Frontal cortex (tissue), 4 donors: ENCODE results near the gene TNS1. TPM values are rescaled to one million over a fixed set of nuclear protein-coding genes. Genes with fewer than 3 reads are reported as not detected.

ENCODE experiments used
- DNase-seq, 2 donors: peaks; one replicate each; pipeline ENCODE4 v3.0.0; 2012; ENCODE audit warnings: low spot score in 2 of 2
- FAIRE-seq: peaks from 2 replicates; lab custom pipeline; 2012; peaks lifted over from hg19 to GRCh38; lab: Jason Lieb, UNC
- total RNA-seq: library from RNA; depleted of rRNA; stranded (reverse); fragments of >200 nt; gene quantifications from one replicate; pipeline ENCODE4 v1.2.3, GENCODE V29; 2014
- donor health status: control.
- donor health status: control.
- donor health status: control.

Gene TNS1
- total RNA-seq, 1 donor from 2014 or later = 3.7 TPM

DNA sequence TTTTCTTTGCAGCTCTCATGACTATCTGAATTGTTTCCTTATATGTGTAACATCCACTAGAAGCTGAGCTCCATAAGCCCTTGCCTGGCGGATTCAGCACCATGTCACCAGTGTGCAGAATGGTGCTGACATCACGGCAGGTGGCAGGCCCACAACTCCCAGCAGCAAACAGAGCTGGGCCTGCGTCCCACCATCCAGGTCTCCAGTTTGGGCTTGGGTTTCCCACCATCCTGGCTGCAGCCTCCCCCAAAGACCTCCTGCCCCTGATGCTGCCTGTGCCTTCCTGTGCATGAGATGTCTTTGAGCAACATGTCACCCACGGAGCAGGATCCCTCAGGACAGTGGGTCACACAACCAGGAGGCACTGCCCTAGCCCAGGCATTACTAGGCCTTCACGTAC lies 113.1 kb downstream of the TNS1 start:
- FAIRE-seq (no peak), DNase-seq (no peak)

DNA sequence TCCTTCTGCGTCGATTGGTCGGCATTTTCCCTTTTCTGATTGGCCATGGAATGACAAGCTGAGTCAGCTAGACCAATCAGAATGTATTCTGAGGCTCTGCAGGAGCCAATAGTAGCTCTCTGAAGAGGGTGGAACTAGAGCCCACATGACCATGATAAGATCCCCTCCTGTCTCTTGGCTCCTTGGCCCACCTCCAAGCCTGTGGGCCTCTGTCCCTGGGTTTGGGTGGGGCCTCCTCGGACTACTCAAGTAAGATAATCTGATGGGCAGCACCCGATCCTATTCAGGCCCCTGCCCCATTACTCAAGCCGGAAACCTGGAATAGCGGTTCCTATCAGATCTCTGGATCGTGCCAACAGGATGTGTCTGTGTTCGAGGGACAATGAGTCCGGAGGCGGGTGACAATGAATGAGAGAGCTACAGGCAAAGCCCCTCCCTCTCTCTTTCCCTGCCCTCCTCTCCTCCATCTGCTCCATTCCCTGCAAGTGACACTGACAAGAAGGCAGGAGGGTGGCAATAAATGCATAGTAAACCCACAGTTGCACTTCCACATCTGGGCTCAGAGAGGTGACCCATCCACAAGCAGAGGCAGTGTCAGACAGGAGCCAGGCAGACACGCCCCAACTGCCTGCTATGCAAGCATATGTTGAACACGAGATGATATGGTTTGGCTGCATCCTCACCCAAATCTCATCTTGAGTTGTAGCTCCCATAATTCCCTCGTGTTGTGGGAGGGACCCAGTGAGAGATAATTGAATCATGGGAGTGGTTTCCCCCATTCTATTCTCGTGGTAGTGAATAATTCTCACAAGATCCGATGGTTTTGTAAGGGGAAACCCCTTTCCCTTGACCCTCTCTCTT lies 114.7 kb downstream of the TNS1 start:
- FAIRE-seq (no peak), DNase-seq (no peak)

DNA sequence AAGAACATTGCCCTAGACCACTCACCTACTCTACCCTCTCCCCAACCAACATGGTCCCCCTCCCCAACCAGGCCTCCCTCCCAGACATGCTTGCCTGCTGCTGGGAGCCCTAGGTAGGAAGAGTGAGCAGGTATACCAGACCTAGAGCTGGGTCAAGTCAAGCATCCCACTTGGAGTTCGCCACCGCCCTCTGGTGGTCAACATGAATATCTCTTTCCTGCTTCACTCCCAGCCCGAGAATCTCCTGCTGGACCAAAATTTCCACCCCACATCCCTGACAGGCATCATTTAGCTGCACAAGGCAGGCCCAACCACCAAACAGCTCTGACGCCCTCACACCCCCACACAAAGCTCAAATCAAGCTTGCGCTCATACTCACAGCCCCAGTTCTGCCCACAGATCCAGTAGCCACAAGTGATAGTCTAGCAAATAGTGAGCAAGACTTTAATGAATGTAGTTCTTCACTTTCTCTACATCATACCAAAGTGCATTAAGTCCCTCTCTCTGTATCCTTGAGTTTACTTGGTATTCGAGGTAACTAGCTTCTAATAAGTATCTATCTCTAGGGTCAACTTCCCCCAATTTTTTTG lies 116.0 kb downstream of the TNS1 start:
- DNase-seq = peak; percentile 52 to 75
- no peak for FAIRE-seq

DNA sequence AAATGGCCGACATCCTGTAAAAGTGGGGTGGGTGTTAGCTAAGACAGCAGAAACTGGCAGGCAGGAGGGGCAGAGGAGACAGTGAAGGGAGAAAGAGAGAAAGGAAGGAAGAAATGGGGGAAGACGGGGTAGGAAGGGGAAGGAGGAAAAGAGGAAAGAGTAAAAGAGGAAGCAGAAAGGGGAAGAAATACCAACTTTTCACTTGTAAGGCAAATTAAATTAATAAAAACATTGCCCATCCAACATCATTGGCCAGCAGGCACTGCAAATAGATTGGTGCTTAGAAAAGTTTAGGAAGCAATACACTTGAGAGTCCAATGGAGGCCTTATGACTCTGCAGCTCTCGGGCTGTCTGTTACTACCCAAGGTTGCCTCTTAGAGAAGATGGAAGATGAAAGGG lies 116.7 kb downstream of the TNS1 start:
- DNase-seq (no peak), FAIRE-seq (no peak)

GRCh38 chr2:217884985-217885384 lies 117.8 kb downstream of the TNS1 start:
- no peak for FAIRE-seq
- no peak for DNase-seq

DNA sequence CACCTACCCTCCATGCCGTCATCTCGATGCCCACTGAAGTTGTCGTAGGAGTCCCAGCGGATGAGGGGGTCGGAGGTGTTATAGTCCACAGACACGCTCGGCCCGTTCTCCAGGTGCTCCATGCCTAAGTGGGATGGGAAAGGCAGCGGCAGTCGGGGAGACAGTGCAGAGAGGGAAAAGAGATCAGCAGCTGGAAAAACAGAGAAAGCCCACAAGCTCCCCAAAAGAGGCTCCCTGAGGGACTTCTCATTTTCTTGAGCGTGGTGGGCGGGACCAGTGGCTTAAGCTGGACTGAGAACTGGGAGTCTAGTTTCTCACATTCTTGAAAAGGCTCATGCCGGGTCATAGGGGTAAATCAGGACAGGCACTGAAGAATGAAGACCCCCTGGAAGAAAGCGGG lies 121.9 kb downstream of the TNS1 start:
- FAIRE-seq (no peak), DNase-seq (no peak)

- FAIRE-seq (no peak), DNase-seq (no peak)
These were observed 122.4 kb downstream of the TNS1 start for GRCh38 chr2:217880287-217880889.

DNA sequence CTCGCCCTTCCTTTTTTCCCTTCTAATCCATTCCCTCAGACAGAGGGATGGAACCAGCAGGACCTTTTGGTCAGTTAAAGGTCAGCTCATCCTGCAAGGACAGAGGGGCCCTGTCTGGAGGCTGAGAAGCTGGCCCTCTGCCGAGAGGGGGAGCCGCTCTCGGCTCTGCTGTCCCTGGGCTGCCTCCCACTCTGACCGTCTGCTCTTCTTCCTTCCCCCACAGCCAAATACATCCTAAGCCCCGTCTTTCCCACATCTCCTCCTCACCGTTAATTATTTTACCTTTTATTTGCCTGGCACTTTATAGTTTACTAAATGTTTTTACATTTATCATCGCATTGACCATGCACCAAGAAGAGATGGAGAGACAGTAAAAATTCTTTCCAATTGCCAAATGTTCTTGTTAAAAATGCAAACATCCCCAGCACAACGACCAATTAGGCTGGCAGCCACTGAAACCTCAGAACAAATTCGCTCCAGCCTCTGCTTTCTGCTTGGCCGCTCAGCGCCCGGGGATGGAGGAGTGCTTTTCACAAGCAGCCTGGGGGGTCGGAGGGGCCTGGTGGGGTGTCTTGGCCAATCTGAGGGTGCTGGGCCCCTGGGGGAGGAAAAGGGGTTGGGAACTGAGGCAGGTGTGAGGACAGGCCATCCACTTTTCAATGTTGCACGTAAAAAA lies 123.7 kb downstream of the TNS1 start:
- DNase-seq (no peak), FAIRE-seq (no peak)

DNA sequence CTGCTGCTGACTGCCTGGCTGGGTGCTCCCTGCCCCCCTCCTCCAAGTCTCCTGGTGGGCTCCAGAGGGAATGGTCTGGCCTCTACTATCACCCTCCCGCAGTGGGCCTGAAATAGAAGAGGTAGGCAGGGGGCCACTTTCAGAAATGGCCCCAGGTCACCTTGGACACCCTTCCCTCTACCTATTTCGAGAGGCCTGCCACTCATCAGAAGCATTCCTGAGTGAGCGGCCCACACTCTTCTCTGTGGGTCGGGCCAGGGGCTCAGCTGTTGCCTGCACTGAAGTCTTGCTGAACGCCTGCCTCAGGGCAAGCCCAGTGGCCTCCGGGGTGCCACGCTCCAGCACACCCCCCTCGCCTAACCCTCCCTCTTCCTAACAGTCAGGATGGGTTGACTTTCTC lies 124.9 kb downstream of the TNS1 start:
- DNase-seq (no peak), FAIRE-seq (no peak)

DNA sequence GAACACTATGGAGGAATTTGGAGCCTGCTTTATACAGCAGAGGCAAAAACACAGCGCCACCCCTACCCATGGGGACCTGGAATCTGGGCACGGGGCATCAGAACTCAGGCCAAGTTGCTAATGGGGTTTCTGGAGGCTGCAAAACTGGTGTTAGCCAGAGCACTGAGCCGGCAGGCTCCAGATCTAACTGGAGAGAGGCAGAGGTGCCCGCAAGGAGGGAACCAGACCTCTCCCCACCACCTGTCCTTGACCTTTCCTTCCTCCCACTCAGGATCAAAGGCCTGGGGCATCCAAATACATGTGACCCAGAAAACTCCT lies 126.6 kb downstream of the TNS1 start:
- FAIRE-seq = no peak
- DNase-seq = no peak

- no peak for DNase-seq
- no peak for FAIRE-seq
These were observed 127.1 kb downstream of the TNS1 start for GRCh38 chr2:217875556-217876252.

DNA sequence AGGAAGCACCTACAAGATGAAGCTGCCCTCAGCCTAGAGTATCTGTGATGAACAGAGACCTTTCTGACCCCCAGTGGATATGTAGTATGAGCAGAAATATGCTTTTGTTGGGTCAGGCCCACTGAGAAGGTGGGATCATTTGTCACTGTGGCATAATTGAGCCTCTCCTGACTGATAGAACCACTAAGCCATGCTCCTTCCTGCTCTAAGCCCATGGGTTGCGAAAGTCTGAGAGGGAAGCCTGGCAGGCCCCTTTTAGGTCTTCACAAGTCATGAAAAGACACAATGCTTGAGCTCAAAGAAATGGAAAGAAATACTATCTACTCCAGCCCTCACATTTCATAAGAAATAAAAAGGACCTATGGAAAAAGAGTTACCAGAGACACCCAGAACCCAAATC lies 127.7 kb downstream of the TNS1 start:
- no peak for DNase-seq
- no peak for FAIRE-seq

GRCh38 chr2:217873371-217873770 lies 129.4 kb downstream of the TNS1 start:
- FAIRE-seq = no peak
- no peak for DNase-seq

- FAIRE-seq = no peak
- no peak for DNase-seq
These were observed 130.5 kb downstream of the TNS1 start for GRCh38 chr2:217872319-217872718.

DNA sequence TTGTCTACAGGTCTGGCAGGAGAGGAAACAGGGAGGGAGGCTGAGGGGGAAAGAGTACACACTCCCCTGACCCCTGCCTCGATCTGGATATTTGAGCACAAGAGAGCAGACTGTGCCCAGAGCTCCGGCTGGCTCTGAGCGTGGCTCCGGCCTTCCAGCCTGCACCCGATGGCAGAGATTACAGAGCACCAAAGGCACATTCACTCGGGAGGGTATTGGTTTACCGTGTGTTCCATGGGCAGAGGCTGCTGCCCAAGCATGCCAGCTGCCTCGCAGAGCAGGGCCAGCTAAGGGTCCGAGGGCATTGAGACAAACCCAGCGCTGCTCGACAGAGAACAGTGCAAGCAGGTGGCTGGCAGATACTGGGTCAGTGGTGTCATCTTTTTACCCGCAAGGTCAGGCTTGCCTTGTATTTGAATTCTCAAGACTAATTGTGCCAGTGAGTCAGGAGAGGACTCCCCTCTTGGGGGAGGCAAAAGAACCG lies 132.2 kb downstream of the TNS1 start:
- DNase-seq (no peak), FAIRE-seq (no peak)

DNA sequence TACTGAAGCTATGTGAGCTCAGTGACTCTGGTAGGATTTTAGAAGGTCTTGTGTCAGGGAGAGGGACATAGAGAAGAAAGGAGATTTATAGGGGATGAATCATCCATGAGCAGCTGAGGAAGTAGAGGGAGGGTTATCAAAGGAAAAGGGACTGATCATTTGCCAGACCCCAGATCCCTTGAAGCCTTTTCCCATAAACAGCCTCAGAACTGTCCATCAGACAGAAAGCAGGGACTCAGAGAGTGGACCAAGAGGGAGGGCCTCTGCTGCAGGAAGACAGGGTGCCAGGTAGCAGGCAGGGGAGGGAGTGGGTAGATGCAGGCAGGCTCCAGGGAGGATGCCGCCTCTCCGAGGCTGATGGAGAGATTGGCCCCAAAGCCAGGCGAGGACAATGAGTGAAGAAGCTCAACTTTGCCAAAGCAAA lies 133.9 kb downstream of the TNS1 start:
- no peak for DNase-seq
- no peak for FAIRE-seq

DNA sequence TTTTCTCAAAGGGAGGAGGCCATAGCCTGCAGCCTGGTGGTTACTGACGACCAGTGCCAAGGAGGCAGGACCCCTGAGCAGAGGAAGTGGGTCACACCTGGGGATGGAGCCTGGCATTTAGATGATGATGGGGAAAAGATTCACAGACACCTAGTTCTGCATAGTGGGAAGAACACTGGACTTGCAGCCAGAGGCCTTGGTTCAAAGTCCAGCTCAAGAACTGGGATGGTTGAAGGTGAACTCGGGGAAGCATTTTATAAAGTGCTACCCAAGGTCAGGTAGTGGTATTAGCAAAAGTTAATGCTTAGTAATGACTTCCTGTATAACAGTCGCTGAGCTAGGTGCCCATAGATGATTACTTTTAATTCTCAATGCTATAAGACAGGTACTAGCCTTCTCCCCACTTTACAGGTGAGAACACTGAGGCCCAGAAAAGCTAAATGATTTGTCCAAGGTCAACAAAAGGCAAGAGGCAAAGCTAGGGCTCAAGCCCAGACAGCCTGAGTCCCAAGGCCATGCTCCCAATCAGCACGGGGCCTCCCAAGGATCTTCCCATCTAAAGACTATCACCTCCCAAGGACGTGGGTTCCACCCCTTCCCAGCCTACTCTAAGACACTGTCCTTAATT lies 134.4 kb downstream of the TNS1 start:
- FAIRE-seq (no peak), DNase-seq (no peak)

DNA sequence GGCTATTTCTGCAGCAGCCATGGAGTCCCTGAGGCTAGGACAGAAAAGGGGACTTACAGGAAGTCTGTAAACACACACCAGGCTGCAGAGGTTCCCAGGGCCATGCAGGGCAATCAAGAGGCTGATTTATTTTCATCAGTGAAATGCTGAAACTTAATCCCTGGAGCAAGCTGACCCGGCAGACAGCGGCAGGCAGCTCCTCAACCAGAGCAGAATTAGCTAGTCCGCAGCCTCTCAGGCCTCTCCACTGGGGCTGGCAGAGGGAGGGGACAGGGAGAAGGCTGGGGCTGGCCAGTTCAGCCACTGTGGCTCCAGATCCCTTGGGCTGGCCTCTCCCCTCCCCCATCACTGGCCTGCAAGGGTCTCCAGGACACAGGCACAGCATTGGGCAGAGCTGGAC lies 136.3 kb downstream of the TNS1 start:
- FAIRE-seq (no peak), DNase-seq (no peak)

- no peak for FAIRE-seq
- no peak for DNase-seq
These were observed 137.6 kb downstream of the TNS1 start for GRCh38 chr2:217864963-217865772.
